K562 (cell line): Measurements from ENCODE around the gene MARCHF7. TPM values are rescaled to one million over a fixed set of nuclear protein-coding genes. Genes with fewer than 3 reads are reported as not detected.

ENCODE experiments used
- ATAC-seq: fragments of 200-7000 bp; cut with Tn5 transposase; 3 replicates; pipeline ENCODE4 v1.9.1; 2020; ENCODE audit warnings: moderate library complexity
- BruUV-seq: library from RNA; stranded (reverse); fragments of 400-500 nt; replicated peaks from 2 replicates; lab custom pipeline; 2021; lab: Mats Ljungman, UMichigan
- CTCF ChIA-PET: fragments of 300-600 bp; formaldehyde crosslinking; extraction: SDS; loops from one replicate; lab custom pipeline; 2021; ENCODE audit warnings: low intra/inter-chr PET ratio; lab: Yijun Ruan, JAX
- POLR2A ChIA-PET: fragments of 300-600, 350-650 bp; sonication (Branson Sonifier 250); formaldehyde crosslinking; extraction: SDS; loops from one replicate; lab custom pipeline; 2021; ENCODE audit warnings: antibody characterized with exemption, inconsistent platforms; lab: Yijun Ruan, JAX
- DNase-seq, 4 experiments: peaks; one replicate each; pipeline versions ENCODE4 v3.0.0 to v3.0.0-alpha.2; 2011 to 2018; ENCODE audit warnings: low spot score in 3 of 4, mixed read lengths in 3 of 4; ENCODE audit errors: extremely low read depth in 1 of 4
- FAIRE-seq: peaks from 2 replicates; lab custom pipeline; 2011; peaks lifted over from hg19 to GRCh38; lab: Jason Lieb, UNC
- H2AFZ ChIP-seq: 2 replicates; pipeline ENCODE4 v1.6.0; 2011; ENCODE audit warnings: low read depth, low read length, control low read depth, inconsistent platforms
- H3K27ac ChIP-seq: fragments of 200-600 bp; 3 replicates; pipeline ENCODE4 v1.8.0; 2011; ENCODE audit warnings: low read depth, mild to moderate bottlenecking, control low read depth, inconsistent platforms, low read length, moderate library complexity, mixed read lengths; ENCODE audit errors: extremely low read depth
- H3K27me3 ChIP-seq, 2 experiments: fragments of 300-600 bp in 1 of 2; 2 replicates in 1 of 2; 3 replicates in 1 of 2; pipeline versions ENCODE4 v1.6.0 to v1.8.0; 2011; ENCODE audit warnings: inconsistent platforms in 2 of 2, low read length in 2 of 2, mild to moderate bottlenecking in 1 of 2, mixed read lengths in 1 of 2, moderate library complexity in 1 of 2; ENCODE audit not compliant: control insufficient read depth in 2 of 2, insufficient read depth in 2 of 2
- H3K36me3 ChIP-seq: fragments of 300-600 bp; 3 replicates; pipeline ENCODE4 v1.8.0; 2011; ENCODE audit warnings: mild to moderate bottlenecking, low read length, inconsistent platforms; ENCODE audit not compliant: control insufficient read depth, insufficient read depth
- H3K4me1 ChIP-seq, 2 experiments: fragments of 200-600 bp in 1 of 2; replicated peaks in 1 of 2; 2 replicates in 1 of 2; 3 replicates in 1 of 2; pipeline versions ENCODE4 v1.5.1 to v1.8.0; 2011; ENCODE audit warnings: inconsistent platforms in 2 of 2, low read length in 2 of 2, mild to moderate bottlenecking in 1 of 2, mixed read lengths in 1 of 2, moderate library complexity in 1 of 2; ENCODE audit not compliant: control insufficient read depth in 2 of 2, insufficient read depth in 2 of 2
- H3K4me2 ChIP-seq: 2 replicates; pipeline ENCODE4 v1.6.1; 2011; ENCODE audit warnings: low read length, control low read depth, inconsistent platforms, mixed read lengths; ENCODE audit not compliant: insufficient read depth
- H3K4me3 ChIP-seq: fragments of 200-600 bp; sonication (generic), shearing (Covaris generic); 2 replicates; pipeline ENCODE4 v1.5.1; 2016; ENCODE audit warnings: control low read depth, inconsistent platforms
- H3K79me2 ChIP-seq: fragments of 200-600 bp; 3 replicates; pipeline ENCODE4 v1.8.0; 2011; ENCODE audit warnings: low read length, inconsistent platforms; ENCODE audit not compliant: control insufficient read depth, insufficient read depth
- H3K9ac ChIP-seq, 2 experiments: 2 replicates each; pipeline versions ENCODE4 v1.6.0 to v1.6.1; 2011; ENCODE audit warnings: low read depth in 2 of 2, low read length in 2 of 2, control low read depth in 1 of 2, inconsistent platforms in 1 of 2, mild to moderate bottlenecking in 1 of 2, mixed read lengths in 1 of 2; ENCODE audit not compliant: insufficient read depth in 1 of 2
- H3K9me1 ChIP-seq: one replicate; pipeline ENCODE4 v1.6.0; 2011; ENCODE audit warnings: inconsistent platforms, mild to moderate bottlenecking, low read length, moderate library complexity; ENCODE audit not compliant: control insufficient read depth, insufficient read depth
- H3K9me3 ChIP-seq: replicated peaks from 2 replicates; pipeline ENCODE4 v1.5.1; 2011; ENCODE audit warnings: low read depth, low read length, inconsistent platforms; ENCODE audit not compliant: control insufficient read depth, insufficient read depth
- H4K20me1 ChIP-seq: replicated peaks from 2 replicates; pipeline ENCODE4 v1.6.1; 2011; ENCODE audit warnings: low read length, inconsistent platforms, mixed read lengths; ENCODE audit not compliant: control insufficient read depth, insufficient read depth
- HMBOX1 ChIP-seq: sonication (generic); IDR thresholded peaks from 2 replicates; pipeline ENCODE4 v1.6.1; 2016
- ZBED1 ChIP-seq: IDR thresholded peaks from 2 replicates; pipeline ENCODE4 v1.6.1; 2014
- ZNF253 ChIP-seq: fragments of 250-450 bp; sonication (Bioruptor Pico); conservative IDR thresholded peaks from 2 replicates; pipeline ENCODE4 v1.6.1; 2021; ENCODE audit warnings: mild to moderate bottlenecking
- ZNF609 ChIP-seq: sonication (generic); formaldehyde crosslinking; IDR thresholded peaks from 2 replicates; pipeline ENCODE4 v1.8.1; 2023; ENCODE audit warnings: missing genetic modification reagents, mild to moderate bottlenecking, borderline replicate concordance
- WGBS: fragments of 100-300 bp; shearing (Covaris generic); methylation state at CpG from one replicate; pipeline ENCODE4 v1.1.6; 2016; ENCODE audit warnings: low coverage, mixed read lengths; ENCODE audit not compliant: insufficient coverage; ENCODE audit errors: missing lambda C conversion rate; 5-methylcytosine and 5-hydroxymethylcytosine counted together
- in situ Hi-C: fragments of 300-500 bp; cut with MboI; formaldehyde crosslinking; loops from 4 replicates; pipeline ENCODE4 v1.15.0; 2018; ENCODE audit warnings: inconsistent platforms, mixed read lengths
- intact Hi-C: fragments of 100-400 bp; cut with micrococcal nuclease; formaldehyde crosslinking; loops from 2 replicates; pipeline ENCODE4 v1.14.2; 2022
- polyA plus RNA-seq, 8 experiments: library from polyadenylated mRNA; depleted of rRNA in 4 of 8; stranded (reverse) in 5 of 8; unstranded in 3 of 8; fragments of >200 nt; fragmentation: Nextera tagmentation in 2 of 8; fragmentation: Illumina TruSeq in 1 of 8; extraction: Ambion mirVana in 2 of 8; extraction: Trizol in 1 of 8; gene quantifications; 2 replicates each; pipeline versions ENCODE4 v1.2.1 to v1.2.3, GENCODE V29; 2011 to 2014; ENCODE audit warnings: inconsistent platforms in 1 of 8, missing spikeins in 1 of 8
- total RNA-seq, 7 experiments: library from RNA; depleted of rRNA in 6 of 7; stranded (reverse); fragments of >200 nt in 6 of 7; fragmentation: Illumina TruSeq in 2 of 7; extraction: Trizol in 2 of 7; gene quantifications; 2 replicates each; pipeline versions ENCODE4 v1.2.1 to v1.2.3, GENCODE V29; 2011 to 2021; ENCODE audit warnings: low replicate concordance in 1 of 7
- TF ChIP-seq, protein P1 (sequence below), 2 experiments: IDR thresholded peaks in 1 of 2; conservative IDR thresholded peaks in 1 of 2; 2 replicates each; pipeline ENCODE4 v1.6.1; 2016; ENCODE audit warnings: low read depth in 2 of 2, mild to moderate bottlenecking in 1 of 2, missing compliant biosample characterization in 1 of 2, missing genetic modification characterization in 1 of 2, moderate library complexity in 1 of 2

The MARCHF7 gene
- total and polyA plus RNA-seq, 9 of the 15 experiments (the other 6 are each of a cell fraction or from before 2014, with no cell fraction given): 58.2 to 137 (median 86.7) TPM

GRCh38 chr2:159725713-159726112 is 13.4 kb downstream of the MARCHF7 start:
- H3K36me3 ChIP-seq: peaks cover 79% of the 10 kb centered on the region
- no peak for TF ChIP-seq ZBED1
- TF ChIP-seq ZNF609 (CRISPR knock-in tag): no peak
- TF ChIP-seq HMBOX1: no peak
- TF ChIP-seq, protein P1, sequence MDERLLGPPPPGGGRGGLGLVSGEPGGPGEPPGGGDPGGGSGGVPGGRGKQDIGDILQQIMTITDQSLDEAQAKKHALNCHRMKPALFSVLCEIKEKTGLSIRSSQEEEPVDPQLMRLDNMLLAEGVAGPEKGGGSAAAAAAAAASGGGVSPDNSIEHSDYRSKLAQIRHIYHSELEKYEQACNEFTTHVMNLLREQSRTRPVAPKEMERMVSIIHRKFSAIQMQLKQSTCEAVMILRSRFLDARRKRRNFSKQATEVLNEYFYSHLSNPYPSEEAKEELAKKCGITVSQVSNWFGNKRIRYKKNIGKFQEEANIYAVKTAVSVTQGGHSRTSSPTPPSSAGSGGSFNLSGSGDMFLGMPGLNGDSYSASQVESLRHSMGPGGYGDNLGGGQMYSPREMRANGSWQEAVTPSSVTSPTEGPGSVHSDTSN (CRISPR knock-in tag; IDR thresholded peaks at IDR 0.05; ENCODE audit: low read depth): no peak
- TF ChIP-seq, protein P1 (tag; conservative IDR thresholded peaks at IDR 0.05; ENCODE audit: low read depth): no peak
- TF ChIP-seq ZNF253 (CRISPR knock-in tag): no peak
- H3K4me1 ChIP-seq: peaks cover 2 to 4% of the 10 kb centered on the region in 2 experiments; a peak in 3 of 5 replicates
- no peak overlapping the region for H2AFZ ChIP-seq
- DNase-seq (no peak), ATAC-seq (no peak), FAIRE-seq (no peak)
- H3K27ac ChIP-seq: no peak overlapping the region
- peaks cover 100% of the 10 kb centered on the region for H3K79me2 ChIP-seq
- no TSS peak for BruUV-seq
- no peaks in the 10 kb centered on the region for H3K27me3 ChIP-seq
- H3K9me1 ChIP-seq: no peaks in the 10 kb centered on the region
- peaks cover 28% of the 10 kb centered on the region for H4K20me1 ChIP-seq
- intact Hi-C loops (no loop called here), in situ Hi-C loops (no loop called here)
- H3K9me3 ChIP-seq: no peaks in the 10 kb centered on the region
- POLR2A ChIA-PET: interaction anchor here (0.6 to 2.8 kb wide), 2 partner anchors 11 to 33 kb away, joined by 3 to 11 read pairs; no protein-coding TSS in a partner anchor
- 89% methylated on average over 3 of the region's 3 CpGs for WGBS
- CTCF ChIA-PET: no interaction called here
- H3K9ac ChIP-seq: no peak overlapping the region
- no peak overlapping the region for H3K4me3 ChIP-seq
- no peak overlapping the region for H3K4me2 ChIP-seq
